EH (cell line): ENCODE data around the gene SYNPO.
A peak's percentile ranks its signal among the peaks of the same experiment; 100 is the strongest.

Experiments used
- DNase-seq: peaks from one replicate; pipeline ENCODE4 v3.0.0-alpha.2; 2015; ENCODE audit warnings: low read depth

Gene SYNPO

DNA sequence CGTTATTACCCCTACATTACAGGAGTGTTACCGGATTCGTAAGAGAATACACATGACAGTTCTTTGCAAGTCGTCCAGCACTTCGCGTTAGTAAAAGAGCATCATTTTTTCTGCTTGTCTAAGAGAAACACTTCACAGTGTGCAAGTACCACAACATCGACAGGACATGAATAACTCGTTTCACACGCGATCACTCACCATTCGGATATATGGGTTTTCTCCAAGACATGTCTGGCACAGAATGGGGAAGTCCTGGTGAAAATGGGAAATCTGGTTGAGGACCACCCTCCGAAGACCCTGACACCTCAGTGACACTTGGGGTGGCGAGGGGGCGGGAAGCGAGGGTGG is 59.8 kb downstream of the SYNPO start:
- DNase-seq = no peak

DNA sequence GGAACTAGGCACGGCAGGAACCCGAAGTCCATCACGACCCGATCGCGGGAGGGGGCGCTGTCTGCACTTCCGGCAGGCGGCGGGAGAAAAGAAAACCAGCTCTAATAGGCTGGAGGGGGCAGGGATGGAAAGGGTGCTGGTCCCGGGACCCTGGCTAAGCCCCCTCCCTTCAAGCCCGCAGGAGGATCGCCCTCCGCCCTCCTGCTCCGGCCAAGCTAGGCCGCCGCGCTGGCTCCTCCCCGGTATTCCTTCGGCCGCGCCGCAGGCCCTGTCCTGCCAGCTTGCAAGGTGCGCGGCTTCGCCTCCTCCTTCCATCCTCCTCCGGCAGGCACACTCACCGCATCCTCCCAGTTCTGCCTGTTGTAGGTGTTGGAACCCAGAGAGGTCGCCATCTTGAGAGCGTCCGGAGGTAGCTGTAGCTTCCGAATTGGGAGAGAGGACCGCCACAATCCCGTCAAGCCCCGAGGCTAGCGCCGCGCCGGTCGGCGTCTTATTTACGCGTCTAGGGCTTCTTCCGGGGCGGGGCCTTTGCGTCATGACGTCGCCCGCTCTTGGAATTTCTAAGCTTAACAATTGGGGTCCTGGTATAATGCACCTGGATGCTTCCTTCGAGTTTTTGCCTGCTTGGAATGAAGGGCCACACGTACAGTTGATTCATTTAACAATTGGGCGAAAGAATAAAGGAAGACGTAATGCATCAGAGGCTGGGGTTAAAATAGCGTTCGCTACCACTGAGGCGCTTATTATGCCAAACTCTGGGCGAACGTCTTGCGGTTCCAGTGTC is 60.3 kb downstream of the SYNPO start, which contains the start of gene RBM22:
Gene RBM22 (minus strand): TSS at position 469 of the 784 bp plus-strand sequence. CDS start 77 bp downstream, at position 392.
- peak; percentile 89 for DNase-seq

DNA sequence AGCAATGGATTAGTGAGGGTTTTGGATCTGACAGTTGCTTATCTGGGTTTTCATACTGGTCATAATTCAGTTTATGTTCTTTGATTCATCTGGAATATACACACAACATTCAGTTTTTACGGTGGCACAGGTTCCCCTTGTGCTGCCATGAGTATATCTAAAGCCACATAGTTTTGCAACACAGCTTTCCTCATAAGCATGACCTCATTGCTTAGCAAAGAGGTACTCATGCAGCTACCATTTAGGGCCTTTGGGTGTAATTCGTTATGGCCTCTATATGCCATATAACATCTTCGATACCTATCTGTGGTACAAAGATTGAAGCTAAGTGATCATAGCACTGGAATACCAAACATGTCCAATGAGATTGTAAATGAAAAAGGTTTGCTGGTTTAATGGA is 63.3 kb downstream of the SYNPO start:
- DNase-seq = no peak

DNA sequence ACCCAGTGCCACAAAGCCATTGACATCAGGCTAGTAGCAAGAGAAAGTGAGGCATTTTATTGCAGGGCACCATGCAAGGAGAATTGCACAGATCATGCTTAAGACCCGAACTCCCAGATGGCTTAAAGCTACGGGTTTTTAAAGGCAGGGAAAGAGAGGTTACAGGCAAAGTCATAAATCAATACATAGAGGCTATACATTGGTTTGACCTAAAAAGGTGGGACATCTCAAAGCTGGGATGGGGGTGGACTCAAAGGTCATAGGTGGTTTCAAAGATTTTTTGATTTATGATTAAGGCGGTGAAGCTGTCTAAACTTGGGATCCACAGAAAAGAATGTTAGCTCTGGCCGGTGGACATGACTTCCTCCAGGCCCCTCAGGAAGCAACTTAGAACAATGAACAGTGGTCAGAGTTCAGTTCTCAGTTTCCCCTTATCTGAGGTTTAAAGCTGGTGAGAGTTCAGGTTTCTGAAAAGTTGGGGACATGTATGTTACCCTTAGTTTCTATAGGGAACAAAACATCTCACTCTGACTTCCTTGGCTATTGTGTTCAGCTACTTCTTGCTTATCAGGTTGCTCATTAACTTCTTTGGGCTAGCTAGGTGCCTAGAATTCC is 66.4 kb downstream of the SYNPO start:
- no peak for DNase-seq
